B cell (primary cell): ENCODE results near the gene MBIP. TPM values are rescaled to one million over a fixed set of nuclear protein-coding genes. Genes with fewer than 3 reads are reported as not detected.

Source experiments
- ATAC-seq: fragments of 200-7000 bp; cut with Tn5 transposase; one replicate; pipeline ENCODE4 v1.10.0; 2021; ENCODE audit warnings: low read depth, mild to moderate bottlenecking, moderate number of reproducible peaks, moderate library complexity
- CTCF ChIA-PET: fragments of 350-600 bp; sonication (Branson Sonifier 250); formaldehyde crosslinking; loops from one replicate; lab custom pipeline; 2021; ENCODE audit warnings: antibody characterized with exemption, inconsistent platforms; lab: Charles Lee
- POLR2A ChIA-PET: fragments of 350-600 bp; sonication (Branson Sonifier 250); formaldehyde crosslinking; loops from one replicate; lab custom pipeline; 2021; ENCODE audit warnings: antibody characterized with exemption; lab: Charles Lee
- DNase-seq: peaks from one replicate; pipeline ENCODE4 v3.0.0; 2013
- H2AFZ ChIP-seq: 2 replicates; pipeline ENCODE4 v1.6.1; 2012; ENCODE audit warnings: mild to moderate bottlenecking, low read depth, low read length; ENCODE audit not compliant: insufficient read depth, poor library complexity, severe bottlenecking
- H3K27ac ChIP-seq, 2 donors: 1 replicate in 1 of 2; 2 replicates in 1 of 2; pipeline ENCODE4 v1.5.1; 2012 to 2013; ENCODE audit warnings: low read length in 2 of 2, mild to moderate bottlenecking in 2 of 2, moderate library complexity in 1 of 2
- H3K27me3 ChIP-seq, 4 experiments: fragments of 200-600 bp in 1 of 4; sonication (generic) in 1 of 4; replicated peaks in 1 of 4; 1 replicate in 2 of 4; 2 replicates in 2 of 4; pipeline versions ENCODE4 v1.6.1 to v1.7.0; 2013 to 2016; ENCODE audit warnings: low read length in 3 of 4, mild to moderate bottlenecking in 2 of 4, mixed read lengths in 1 of 4, moderate library complexity in 1 of 4; ENCODE audit not compliant: insufficient read depth in 4 of 4, control insufficient read depth in 3 of 4; ENCODE audit errors: control extremely low read depth in 1 of 4
- H3K36me3 ChIP-seq, 2 experiments: replicated peaks in 1 of 2; 1 replicate in 1 of 2; 2 replicates in 1 of 2; pipeline versions ENCODE4 v1.6.1 to v1.7.1; 2013; ENCODE audit warnings: low read length in 1 of 2; ENCODE audit not compliant: insufficient read depth in 2 of 2, control insufficient read depth in 1 of 2; ENCODE audit errors: control extremely low read depth in 1 of 2, extremely low read depth in 1 of 2
- H3K4me1 ChIP-seq, 2 donors: fragments of 200-600 bp in 1 of 2; sonication (generic) in 1 of 2; 1 replicate in 1 of 2; 2 replicates in 1 of 2; pipeline versions ENCODE4 v1.5.1 to v1.6.1; 2013 to 2017; ENCODE audit warnings: low read length in 2 of 2; ENCODE audit not compliant: control insufficient read depth in 2 of 2, insufficient read depth in 2 of 2
- H3K4me2 ChIP-seq: replicated peaks from 2 replicates; pipeline ENCODE3; 2012; ENCODE audit warnings: mild to moderate bottlenecking, low read depth, low read length; ENCODE audit not compliant: poor library complexity, severe bottlenecking
- H3K4me3 ChIP-seq, 5 experiments: fragments of 200-600 bp in 1 of 5; sonication (generic) in 1 of 5; 1 replicate in 3 of 5; 2 replicates in 2 of 5; pipeline versions ENCODE4 v1.5.1 to v1.7.0; 2011 to 2016; ENCODE audit warnings: low read length in 4 of 5, mild to moderate bottlenecking in 4 of 5, low read depth in 2 of 5, control low read depth in 1 of 5, moderate library complexity in 1 of 5; ENCODE audit not compliant: insufficient read depth in 1 of 5; ENCODE audit errors: control extremely low read depth in 1 of 5, extremely low read depth in 1 of 5
- H3K79me2 ChIP-seq: fragments of 200-600 bp; sonication (generic); one replicate; pipeline ENCODE4 v1.6.0; 2016; ENCODE audit warnings: low read length; ENCODE audit not compliant: control insufficient read depth, insufficient read depth
- H3K9ac ChIP-seq: fragments of 200-600 bp; sonication (generic); 2 replicates; pipeline ENCODE4 v1.6.1; 2017; ENCODE audit warnings: mild to moderate bottlenecking, low read length, moderate library complexity
- H3K9me3 ChIP-seq, 3 donors: one replicate each; pipeline versions ENCODE4 v1.6.1 to v1.7.1; 2013; ENCODE audit warnings: low read length in 2 of 3; ENCODE audit not compliant: control insufficient read depth in 2 of 3, insufficient read depth in 1 of 3; ENCODE audit errors: control extremely low read depth in 1 of 3
- H4K20me1 ChIP-seq: 2 replicates; pipeline ENCODE4 v1.6.0; 2012; ENCODE audit warnings: mild to moderate bottlenecking, low read length; ENCODE audit not compliant: insufficient read depth, control insufficient read depth, poor library complexity, severe bottlenecking
- H3K27ac Mint-ChIP-seq: one replicate; pipeline ENCODE4 v1.8.0; 2021; ENCODE audit warnings: mixed read lengths
- H3K27me3 Mint-ChIP-seq: one replicate; pipeline ENCODE4 v1.8.0; 2021; ENCODE audit warnings: mixed read lengths
- H3K4me1 Mint-ChIP-seq: one replicate; pipeline ENCODE4 v1.8.0; 2021; ENCODE audit warnings: mixed read lengths
- H3K4me3 Mint-ChIP-seq: one replicate; pipeline ENCODE4 v1.8.0; 2021; ENCODE audit warnings: mixed read lengths
- H3K9me3 Mint-ChIP-seq: one replicate; pipeline ENCODE4 v1.8.0; 2022; ENCODE audit warnings: mixed read lengths; ENCODE audit not compliant: insufficient read depth
- CTCF ChIP-seq: fragments of 200-600 bp; IDR thresholded peaks from one replicate; pipeline ENCODE4 v1.8.0; 2022; ENCODE audit warnings: antibody characterized with exemption, mild to moderate bottlenecking
- EZH2 ChIP-seq: IDR thresholded peaks from 2 replicates; pipeline ENCODE4 v1.6.1; 2012; ENCODE audit warnings: borderline replicate concordance, low read depth, mild to moderate bottlenecking, moderate library complexity, low read length; ENCODE audit not compliant: insufficient read depth, poor library complexity, severe bottlenecking
- WGBS: methylation state at CpG from one replicate; pipeline ENCODE4 v1.1.5; 2013; ENCODE audit warnings: missing lambda C conversion rate; ENCODE audit not compliant: insufficient coverage; 5-methylcytosine and 5-hydroxymethylcytosine counted together
- intact Hi-C: fragments of 100-400 bp; cut with micrococcal nuclease; formaldehyde crosslinking; loops from one replicate; pipeline ENCODE4 v1.10.0; 2022
- polyA plus RNA-seq: library from polyadenylated mRNA; depleted of rRNA; stranded (reverse); fragments of >200 nt; gene quantifications from 2 replicates; pipeline ENCODE4 v1.2.3, GENCODE V29; 2012
- total RNA-seq, 2 donors: library from RNA; stranded (reverse); fragments of 120-200 nt in 1 of 2; gene quantifications; 1 replicate in 1 of 2; 2 replicates in 1 of 2; pipeline versions ENCODE4 v1.2.3 to v1.2.4, GENCODE V29; 2013 to 2022

The MBIP gene
- total and polyA plus RNA-seq, 2 donors (not counting 1 experiment from before 2014, with no cell fraction given) = 9.3 to 20.8 TPM

- no peaks in the 10 kb centered on the region for H3K36me3 ChIP-seq
- ATAC-seq = no peak
- CTCF ChIA-PET = no interaction called here
- no peak overlapping the region for H3K27ac ChIP-seq
- DNase-seq = no peak
- 86% methylated on average over 3 of the region's 7 CpGs for WGBS
- Mint-ChIP-seq H3K9me3 (no peaks in the 10 kb centered on the region), H3K27me3 (peaks cover 39% of the 10 kb centered on the region), H3K27ac (no peak overlapping the region), H3K4me3 (no peak overlapping the region), H3K4me1 (no peaks in the 10 kb centered on the region)
- no peak overlapping the region for H3K4me2 ChIP-seq
- POLR2A ChIA-PET = no interaction called here
- H3K4me1 ChIP-seq = no peaks in the 10 kb centered on the region
- intact Hi-C loops = no loop called here
- no peaks in the 10 kb centered on the region for H3K79me2 ChIP-seq
- no peaks in the 10 kb centered on the region for H3K9me3 ChIP-seq
- H3K9ac ChIP-seq = no peak overlapping the region
- H3K4me3 ChIP-seq = no peak overlapping the region
- no peaks in the 10 kb centered on the region for H3K27me3 ChIP-seq
- no peaks in the 10 kb centered on the region for H4K20me1 ChIP-seq
- TF ChIP-seq CTCF (no peak), EZH2 (no peak)
- H2AFZ ChIP-seq = no peak overlapping the region
Measured at GRCh38 chr14:36279306-36280190, 40.9 kb downstream of the MBIP start.

- peaks cover 6 to 9% of the 10 kb centered on the region in 2 donors for H3K4me1 ChIP-seq
- Mint-ChIP-seq H3K27me3 (peaks cover 48% of the 10 kb centered on the region), H3K9me3 (no peaks in the 10 kb centered on the region), H3K27ac (no peak overlapping the region), H3K4me1 (peaks cover 10% of the 10 kb centered on the region), H3K4me3 (no peak overlapping the region)
- ATAC-seq = no peak
- WGBS = no CpG with 5 or more reads among the region's 3 CpGs
- no peak overlapping the region for H3K4me3 ChIP-seq
- DNase-seq = no peak
- no peak overlapping the region for H3K9ac ChIP-seq
- H2AFZ ChIP-seq = no peak overlapping the region
- no peaks in the 10 kb centered on the region for H4K20me1 ChIP-seq
- intact Hi-C loops = no loop called here
- TF ChIP-seq EZH2 = no peak
- TF ChIP-seq CTCF = no peak
- H3K36me3 ChIP-seq = no peaks in the 10 kb centered on the region
- H3K27ac ChIP-seq = no peak overlapping the region
- H3K4me2 ChIP-seq = no peak overlapping the region
- peaks cover 0 to 1% (median 0%) of the 10 kb centered on the region in 3 donors for H3K9me3 ChIP-seq
- H3K27me3 ChIP-seq = peaks cover 0 to 13% (median 7%) of the 10 kb centered on the region in 4 experiments
- CTCF ChIA-PET = no interaction called here
- POLR2A ChIA-PET = no interaction called here
- H3K79me2 ChIP-seq = no peaks in the 10 kb centered on the region
Measured at GRCh38 chr14:36275741-36276140, 44.7 kb downstream of the MBIP start.
